NCI-H2081 treated with DMSO at 0.1 percent for 48 hours (cell line): ENCODE results near the gene RNF166.

Experiments used
- DNase-seq: peaks from one replicate; lab custom pipeline; 2025; lab: John Stamatoyannopoulos, UW

Gene RNF166

DNA sequence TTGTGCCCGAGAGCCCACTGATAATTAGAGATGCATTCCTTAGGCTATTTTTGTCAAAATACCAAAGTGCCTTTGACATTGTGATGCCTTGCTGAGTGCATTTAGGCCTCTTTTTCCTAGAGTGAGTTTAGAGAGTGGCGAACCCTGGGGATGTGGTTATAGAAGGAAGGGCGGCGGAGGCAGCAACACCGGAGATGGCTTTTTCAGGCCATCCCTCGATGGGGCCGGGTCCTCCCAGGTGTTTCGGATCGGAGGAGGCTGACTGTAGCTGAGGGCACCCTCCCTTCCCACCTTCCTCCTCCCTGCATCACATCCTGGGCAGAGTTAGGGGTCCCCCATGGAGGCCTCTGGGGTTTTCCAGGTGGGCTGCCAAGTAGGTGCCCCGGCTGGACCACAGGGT lies 13.3 kb downstream of the RNF166 start:
- no peak for DNase-seq

DNA sequence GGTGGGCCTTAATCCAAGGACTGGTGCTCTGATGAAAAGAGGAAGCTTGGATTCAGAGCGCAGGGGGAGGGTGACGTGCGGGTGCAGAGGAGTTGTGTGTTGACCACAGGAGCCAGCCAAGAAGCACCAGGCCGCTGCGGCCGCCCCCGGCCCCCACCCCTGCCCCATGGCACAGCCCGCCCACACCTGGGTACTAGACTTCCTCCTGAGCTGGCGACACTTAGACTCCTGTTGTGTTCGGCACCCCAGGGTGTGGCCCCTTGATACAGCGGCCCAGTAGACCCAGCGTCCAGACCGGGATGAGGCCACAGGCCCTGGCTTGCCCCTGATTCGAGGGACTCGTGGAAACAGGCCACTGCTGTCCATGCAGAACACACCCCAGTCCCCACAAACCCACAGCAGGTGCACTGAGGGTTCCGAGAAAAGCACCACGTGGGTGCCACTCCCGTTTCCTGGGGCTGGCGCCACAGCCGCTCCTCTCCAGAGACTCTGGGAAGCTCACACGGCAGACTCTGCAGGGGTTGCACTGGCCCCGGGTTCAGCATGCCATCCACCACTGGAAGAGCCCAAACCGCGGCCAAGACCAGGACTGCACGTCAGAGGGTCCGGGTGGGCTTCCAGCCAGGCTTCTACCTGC lies 14.2 kb downstream of the RNF166 start:
- no peak for DNase-seq

DNA sequence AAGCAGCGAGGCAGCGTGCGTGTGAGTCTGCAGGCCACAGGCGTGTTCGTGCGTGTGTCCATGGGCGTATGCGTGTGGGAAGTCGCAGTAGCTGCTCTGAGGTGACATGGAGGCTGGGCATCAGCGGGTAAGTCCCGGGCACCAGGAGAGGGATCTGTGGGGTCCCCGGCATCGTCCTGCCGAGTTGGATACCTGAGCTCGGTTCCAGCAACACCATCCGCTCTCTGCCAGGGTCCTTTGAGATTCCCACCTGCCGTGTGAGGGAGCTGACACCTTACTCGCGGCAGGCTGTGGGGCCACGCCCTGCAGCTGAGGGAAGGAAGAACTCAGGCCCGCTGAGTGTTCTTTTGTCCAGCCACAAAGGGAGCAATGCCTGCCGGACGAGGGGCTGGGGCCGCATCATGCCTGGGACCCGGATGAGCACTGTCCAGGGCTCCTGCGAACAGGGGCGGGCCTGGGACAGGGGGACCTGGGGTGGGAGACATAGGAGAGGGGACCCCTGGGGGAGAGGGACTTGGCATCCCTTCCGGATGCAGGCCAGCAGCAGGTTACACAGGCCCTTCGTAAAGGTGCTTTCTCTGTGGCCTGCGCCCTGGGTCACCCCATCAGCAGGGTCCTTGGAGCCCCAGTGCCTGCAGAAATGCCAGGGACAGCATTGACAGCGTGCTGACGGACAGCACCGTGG lies 14.9 kb downstream of the RNF166 start:
- DNase-seq = no peak

DNA sequence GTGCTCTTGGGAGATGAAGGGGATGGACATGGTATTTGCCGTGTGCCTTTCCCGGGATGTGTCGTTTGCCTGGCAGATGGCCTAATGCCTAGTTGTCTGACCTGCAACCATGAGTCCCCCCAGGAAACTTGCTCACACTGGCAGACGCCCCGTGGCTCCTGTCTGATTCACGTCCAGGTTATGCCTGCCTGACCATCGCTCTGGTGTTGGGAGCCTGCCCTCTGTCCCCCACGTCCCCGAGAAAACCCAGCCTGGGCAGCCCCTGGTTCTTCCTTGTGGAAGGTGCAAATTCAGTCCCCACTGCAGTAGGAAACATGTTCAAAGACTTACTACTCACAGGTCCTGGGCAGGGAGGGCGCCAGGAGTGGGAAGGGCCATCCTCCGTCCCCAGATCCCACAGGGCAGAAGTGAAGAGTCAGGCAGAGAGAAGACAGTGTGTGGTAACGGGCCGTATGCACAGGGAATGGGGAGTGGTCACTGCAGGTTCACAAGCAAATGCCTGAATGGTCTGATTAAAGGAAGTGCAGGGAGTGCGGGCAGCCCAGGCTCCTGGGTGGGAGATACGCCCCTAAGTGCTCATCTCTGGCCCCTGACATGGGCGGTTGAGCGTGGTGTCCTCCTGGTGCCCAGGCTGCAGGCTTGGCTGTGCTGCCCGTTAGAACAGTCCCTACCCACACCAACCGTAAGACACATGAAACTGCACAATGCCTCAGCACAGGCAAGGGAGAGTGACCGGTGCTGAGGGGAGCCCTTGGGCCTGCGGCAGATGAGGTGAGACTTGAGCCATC lies 15.7 kb downstream of the RNF166 start:
- no peak for DNase-seq

DNA sequence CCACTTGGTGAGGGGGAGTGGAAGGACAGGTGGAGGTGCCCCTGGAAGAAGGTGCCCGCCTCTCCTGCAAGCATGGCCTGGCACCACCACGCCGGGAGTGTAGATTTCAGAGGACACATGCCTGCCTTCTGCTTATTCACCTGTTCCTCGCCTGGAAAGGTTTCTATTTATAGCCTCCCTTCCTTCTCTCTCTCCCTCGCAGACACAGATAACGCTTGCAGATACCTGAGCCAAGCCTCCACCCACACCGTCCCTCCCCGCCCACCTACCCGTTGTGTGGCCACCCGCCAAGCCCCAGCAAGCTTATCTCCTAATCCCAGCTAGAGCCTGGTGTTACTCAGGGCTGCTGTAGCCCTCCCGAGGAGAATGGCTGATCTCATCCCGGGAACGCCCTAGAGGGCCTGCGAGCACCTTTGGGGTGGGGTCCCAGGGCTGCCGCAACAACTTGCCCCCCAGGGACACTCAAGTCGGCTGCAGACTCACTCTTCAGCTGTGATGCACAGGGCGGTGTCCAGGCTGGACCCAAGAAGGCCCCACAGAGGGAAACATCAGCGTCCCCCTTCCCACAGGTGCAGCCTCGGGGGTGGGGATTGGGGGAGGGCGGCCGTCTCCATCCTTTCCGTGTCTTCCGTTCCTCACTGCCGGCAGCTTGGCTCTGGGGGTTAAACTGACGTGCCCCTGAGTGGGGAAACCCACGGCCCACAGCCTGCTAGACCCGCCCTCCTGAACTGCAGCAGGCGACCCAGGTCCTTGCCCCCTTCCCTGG lies 18.0 kb downstream of the RNF166 start:
- DNase-seq = no peak

GRCh38 chr16:88687676-88688012 lies 18.6 kb downstream of the RNF166 start:
- no peak for DNase-seq

- DNase-seq = no peak
These were observed 19.0 kb downstream of the RNF166 start for GRCh38 chr16:88687254-88687576.

DNA sequence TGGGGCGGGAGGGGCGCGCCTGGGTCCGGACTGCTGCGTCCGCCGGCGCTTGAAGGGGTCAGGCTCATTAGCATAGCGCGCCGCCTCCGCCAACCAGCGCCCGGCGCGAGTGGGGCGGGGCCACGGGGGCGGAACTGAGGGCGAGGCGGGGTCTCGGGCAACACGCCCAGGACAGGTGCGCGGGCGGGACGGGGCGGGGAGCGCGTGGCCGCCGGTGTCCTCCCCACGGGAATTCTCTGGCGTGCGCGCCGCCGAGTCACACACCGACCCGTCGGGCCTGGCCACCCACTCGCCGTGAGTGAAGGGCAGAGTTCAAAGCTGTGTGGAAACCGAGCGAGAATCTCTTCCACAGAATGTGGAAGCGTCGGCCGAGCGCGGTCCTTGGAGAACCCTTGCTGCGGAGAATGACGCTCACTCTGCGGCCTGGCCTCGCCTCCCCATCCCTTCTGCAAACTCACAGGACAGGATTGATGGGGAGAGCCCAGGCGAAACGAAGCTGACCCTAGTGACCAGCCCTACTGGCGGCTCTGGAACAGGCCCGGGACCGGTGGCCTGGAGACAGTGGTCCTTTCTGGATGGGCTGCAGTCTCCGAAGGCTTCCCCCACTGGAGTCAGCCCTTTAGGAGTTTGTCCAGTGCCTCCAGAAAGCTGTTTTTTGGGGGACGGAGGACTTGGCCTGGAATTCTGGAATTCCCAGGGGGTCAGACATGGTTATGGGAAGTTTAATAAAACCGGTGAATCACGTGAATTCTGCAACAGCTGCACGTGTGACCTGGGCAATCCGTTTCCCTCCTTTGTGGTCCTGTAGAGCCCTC lies 19.6 kb downstream of the RNF166 start, which contains the start of gene SNAI3:
TSS of gene SNAI3 (minus strand) at position 69 of the 815 bp plus-strand sequence. CDS start 101 bp downstream, outside the sequence.
- no peak for DNase-seq

DNA sequence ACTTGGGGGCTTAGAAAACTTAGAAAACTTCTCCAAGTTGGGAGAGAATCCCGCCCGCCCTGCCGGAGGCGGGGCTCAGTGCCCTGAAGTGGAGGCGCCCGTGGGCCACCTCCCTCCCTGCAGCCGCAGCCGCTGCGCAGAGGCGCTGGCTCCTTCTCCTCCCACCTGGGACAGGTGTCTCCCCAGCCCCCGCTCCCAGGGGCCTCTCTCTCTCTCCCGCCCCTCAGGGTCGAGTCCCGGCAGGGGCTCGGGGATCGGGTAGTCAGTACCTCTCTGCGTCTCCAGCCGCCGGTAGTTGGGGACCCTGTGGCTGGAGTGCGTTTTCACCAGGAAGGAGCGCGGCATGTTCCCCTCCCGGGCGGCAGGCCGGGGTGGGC lies 20.2 kb downstream of the RNF166 start:
- no peak for DNase-seq

DNA sequence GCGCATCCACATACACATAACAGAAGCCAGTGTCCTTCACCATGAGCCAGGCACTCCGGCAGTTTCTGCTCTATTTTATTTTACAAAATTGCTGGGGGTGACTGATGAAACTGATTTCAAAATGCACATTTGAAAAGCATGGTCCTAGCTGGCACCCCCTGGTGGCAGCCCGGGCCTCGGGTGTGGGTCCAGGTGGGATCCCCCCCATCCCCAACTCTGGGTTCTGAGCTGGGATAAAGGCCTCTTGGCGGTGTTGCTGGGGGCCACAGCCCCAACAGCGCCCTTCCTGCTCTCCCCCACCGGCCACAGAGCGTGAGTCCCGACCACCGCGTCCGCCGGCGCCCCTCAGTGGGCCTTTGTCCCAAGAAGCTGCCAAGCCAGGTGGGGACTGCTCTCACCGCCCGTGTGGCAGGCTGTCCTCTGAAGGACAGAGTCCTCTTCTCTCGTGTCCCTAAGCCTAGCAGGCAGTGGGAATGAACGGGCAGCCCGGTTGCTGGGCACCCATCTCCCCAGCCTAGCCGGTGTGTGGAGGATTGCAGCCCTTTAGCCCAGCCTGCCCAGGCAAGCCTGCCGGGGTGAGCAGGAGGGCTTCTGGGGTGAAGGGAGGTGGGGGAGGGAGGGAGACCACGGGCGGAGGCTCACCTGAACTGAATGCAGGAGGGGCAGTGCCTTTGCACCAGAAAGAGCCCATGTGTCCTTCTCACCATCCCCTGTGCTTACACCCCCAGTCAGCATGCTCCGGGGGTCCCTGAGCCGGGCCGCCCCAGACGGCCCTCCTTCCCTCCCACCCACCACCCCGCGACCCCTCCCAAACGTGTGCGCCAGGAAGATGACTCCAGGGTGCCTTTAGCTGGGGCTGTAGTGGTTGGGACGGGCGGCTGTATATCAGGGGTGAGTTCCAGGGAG lies 20.8 kb downstream of the RNF166 start:
- DNase-seq = no peak

GRCh38 chr16:88684569-88685155 lies 21.5 kb downstream of the RNF166 start:
- DNase-seq = no peak

DNA sequence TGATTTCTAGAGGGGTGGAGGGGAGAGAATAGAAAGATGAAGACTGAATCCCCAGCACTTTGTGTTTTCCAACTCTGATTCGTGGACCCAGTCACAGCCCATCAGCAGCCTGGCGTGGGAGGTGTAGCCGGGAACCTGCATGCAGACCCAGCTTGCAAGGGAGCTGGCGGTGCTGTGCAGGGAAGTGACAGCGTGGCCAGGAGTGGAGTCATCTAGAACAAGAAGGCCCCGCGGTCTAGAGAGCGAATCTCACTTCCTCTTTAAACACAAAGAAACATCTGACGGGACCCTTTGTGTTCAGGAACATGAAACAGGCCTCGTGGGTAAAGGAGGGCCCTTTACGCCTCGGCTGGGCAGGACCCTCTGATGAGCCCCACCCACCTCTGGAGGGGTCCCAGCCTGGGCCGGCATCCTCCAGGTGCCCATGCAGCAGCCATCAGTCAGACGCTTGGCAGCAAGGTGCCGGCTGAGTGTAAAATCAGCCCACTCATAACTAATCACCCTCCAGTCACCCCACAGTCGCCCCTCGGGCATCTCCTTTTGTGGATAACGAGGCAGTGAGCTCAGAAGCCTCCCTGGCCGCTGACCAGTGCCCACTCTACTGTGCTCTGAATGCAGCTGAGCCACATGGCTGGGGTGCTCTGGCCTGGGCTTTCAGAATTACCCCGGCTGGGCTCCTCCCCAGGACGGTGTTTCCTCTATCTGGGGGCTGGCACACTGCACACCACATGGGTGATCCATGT lies 24.3 kb downstream of the RNF166 start:
- DNase-seq = no peak

DNA sequence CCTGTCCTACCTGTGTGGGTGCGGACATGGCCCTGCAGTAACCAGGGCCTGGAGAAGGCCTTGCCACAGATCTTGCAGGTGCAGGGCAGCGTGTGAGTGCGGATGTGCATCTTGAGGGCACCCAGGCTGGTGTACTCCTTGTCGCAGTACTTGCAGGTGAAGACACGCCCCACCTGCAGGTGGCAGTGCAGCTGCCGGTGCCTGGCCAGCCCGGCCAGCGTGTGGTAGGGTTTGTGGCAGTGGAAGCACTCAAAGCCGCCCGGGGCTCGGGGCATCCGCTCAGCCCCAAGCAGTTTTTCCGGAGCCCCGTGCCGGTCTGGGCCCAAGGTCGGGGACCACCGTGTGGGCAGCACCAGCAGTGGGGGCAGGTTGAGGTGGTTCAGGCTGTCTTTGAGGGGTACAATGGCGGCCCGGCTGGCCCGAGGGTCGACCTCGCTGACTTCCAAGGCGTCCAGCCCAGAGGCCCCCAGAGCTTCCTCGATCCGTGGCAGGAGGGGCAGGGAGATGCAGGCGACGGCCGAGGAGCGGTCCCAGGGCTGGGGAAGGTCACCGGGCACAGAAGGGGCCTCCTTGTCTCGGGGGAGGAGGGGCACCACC lies 25.0 kb downstream of the RNF166 start:
- no peak for DNase-seq

DNA sequence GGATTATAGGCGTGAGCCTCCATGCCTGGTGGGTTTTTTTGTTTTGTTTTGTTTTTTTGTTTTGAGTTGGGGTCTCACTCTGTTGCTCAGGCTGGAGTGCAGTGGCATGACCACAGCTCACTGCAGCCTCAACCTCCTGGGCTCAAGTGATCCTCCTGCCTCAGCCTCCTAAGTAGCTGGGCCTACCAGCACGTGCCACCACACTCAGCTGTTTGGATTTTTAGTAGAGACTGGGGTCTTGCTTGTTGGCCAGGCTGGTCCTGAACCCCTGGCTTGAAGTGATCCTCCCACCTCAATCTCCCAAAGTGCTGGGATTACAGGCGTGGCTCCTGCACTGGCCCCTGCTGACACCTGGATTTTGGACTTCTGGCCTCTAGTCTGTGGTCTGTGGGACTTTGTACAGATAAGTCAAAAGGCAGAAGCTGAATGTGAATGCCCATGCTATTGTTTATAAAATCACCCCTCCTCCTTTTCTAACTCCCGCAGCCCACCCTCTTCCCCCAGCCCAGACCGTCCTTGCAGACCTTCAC lies 25.6 kb downstream of the RNF166 start:
- no peak for DNase-seq

DNA sequence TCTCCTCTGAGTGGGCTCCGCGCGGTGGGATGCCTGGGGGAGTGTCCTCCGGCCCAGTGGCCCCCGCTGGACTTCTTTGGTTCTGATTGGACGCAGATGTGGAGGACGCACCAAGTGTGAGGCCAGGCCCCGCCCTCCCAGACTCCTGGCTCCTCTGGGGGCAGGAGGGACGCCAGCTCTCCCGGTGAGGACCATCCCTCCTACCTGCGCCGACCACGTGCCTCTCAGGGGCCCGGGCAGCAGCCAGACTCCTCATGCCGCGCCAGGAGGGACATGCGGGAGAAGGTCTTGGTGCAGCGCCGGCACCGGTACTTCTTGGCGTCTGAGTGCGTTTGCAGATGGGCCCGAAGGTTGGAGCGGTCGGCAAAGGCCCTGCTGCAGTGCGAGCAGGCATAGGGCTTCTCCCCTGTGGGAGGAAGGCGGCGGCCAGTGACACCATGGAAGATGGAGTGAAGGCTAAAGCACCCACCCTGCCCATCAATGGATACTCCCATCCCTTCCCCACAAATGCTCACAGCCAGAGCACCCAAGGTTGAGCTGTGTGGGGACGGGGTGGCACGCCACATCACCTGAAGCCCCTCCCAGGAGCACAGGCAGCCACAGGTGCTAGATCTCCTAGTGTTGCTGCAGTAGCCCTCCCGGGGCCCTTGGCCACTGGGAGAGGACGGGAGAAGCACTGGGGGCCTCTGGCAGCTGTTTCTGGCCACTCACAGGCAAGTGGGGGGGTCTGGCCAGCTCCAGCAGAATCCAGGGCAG lies 27.8 kb downstream of the RNF166 start:
- no peak for DNase-seq

GRCh38 chr16:88677721-88678120 lies 28.5 kb downstream of the RNF166 start:
- DNase-seq = no peak

DNA sequence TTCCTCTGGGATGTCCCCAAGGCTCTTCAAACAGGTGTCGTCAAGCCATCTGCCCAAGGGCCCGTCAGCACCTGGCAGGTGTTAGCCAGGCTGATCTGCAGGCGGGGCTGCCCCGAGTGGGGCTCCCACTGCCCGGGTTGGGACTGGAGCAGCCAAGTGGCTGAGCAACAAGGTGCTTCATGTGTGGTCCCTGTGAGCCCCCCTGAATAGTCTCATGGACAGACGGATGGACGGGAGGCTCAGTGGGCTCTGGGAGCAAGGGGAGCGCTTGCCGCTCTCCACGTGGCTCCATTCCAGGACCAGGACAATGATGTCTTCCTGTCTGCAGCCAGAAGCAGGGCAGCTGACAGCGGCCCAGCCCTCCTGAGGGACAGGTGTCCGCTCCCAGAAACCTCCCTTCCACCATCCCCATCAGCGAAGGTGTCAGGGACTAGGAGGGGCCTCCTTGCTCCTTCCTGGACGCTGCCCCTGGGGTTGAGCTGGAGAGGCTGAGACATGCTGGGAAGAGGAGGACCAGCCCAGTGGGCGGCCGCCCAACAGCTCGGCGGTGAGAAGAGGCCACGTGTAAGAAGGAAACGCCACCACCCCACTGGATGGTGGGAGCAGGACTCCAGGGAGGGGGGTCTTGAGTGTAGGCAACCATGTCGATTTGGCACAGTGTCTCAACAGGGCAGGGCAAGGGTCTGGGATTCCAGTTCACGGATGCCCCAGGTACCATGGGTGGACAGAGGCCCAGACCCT lies 29.5 kb downstream of the RNF166 start:
- no peak for DNase-seq
